ENCODE measurements around the gene MAP4K3.
"Not testable (repeated sequence)": the region's sequence is repeated elsewhere in the genome, so short reads cannot be mapped to it uniquely, and the experiment has no call there.

MAP4K3 gene

DNA sequence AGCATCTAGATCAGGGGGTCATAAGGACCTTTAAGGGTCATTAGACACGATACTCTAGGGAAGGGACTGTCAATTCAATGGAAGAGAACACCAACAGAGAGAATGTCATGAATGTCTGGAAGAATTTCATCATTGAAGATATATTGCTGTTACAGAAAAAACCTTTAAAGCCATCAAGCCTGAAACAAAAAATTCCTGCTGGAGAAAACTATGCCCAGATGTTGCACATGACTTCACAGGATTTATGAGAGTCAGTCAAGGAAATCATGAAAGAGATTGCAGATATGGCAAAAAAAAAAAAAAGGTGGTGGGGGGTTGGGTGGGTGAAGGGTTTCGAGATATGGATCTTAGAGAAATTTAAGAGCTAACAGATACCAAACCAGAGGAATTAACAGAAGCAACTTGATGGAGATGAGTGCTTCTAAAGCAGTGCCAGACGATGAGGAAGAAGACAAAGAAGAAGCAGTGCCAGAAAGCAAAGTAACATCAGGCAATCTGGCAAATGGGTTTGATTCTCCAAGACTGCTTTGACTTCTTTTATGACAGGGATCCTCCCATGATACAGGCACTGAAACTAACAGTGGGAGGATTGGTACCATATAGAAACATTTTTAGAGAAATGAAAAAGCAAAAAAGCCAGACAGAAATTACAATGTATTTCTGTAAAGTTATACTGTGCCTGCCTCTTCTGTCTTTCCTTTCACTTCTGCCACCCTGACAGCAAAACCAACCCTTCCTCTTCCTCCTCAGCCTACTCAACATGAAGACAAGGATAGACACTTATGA lies 28.5 kb downstream of the MAP4K3 start:
- no peak for DNase-seq (ENCODE audit: low spot score)

DNA sequence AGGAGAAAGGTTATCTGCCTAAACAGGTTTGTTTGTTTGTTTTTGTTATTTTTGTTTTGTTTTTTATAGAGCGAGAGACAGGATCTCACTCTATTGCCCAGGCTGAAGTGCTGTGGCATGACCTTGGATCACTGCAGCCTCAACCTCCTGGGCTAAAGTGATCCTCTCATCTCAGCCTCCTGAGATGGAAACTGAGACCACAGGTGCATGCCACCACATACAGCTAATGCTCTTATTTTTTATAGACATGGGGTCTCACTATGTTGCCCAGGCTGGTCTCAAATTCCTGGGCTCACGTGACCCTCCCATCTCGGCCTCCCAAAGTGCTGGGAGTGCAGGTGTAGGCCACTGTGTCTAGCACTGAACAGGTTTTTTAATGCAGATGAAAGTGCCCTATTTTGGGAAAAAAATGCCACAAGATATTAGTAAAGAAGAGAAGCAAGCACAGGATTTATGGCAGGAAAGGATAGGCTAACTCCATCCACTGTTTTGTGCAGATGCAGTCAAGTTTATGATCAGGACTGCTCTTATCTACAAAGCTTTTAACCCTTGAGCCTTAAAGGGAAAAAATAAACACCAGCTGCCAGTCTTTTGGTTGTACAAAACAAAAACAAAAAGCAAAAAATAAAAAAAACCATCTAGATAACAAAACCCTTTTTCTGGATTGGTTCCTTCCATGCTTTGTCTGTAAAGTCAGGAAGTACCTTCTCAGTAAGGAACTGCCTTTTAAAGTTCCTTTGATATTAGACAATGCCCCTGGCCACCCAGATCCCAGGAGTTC lies 29.4 kb downstream of the MAP4K3 start:
- no peak for DNase-seq (ENCODE audit: low spot score)

DNA sequence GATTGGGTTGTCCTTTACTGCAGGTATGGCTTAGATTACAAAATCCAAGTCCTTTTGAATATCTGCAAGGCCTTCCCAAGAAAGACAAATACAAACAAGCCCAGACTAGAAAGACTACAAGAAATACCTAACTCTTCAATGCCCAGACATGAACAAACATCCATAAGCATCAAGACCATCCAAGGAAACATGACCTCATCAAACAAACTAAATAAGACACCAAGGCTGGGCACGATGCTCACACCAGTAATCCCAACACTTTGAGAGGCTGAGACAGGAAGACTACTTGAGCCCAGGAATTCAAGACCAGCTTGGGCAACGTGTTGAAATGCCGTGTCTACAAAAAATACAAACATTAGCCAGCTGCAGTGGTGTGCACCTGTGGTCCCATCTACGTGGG lies 31.7 kb downstream of the MAP4K3 start:
- no peak for DNase-seq (ENCODE audit: low spot score)

DNA sequence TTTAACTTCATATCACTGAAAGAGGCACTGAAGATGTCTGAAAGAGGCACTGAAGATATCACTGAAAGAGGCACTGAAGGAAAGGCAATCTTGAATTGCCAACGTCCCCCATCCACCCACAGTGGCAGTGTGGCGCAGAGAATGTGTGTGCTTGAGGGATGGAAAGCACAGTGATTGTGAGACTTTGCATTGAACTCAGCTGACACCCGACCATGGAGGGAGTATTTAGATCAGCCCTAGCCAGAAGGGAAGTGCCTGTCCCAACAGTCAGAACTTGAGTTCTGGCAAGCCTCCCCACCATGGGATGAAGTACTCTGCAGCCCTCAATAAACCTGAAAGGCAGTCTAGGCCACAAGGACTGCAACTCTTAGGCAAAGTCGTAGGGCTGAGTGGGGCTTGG lies 33.8 kb downstream of the MAP4K3 start:
- DNase-seq (ENCODE audit: low spot score) = no peak

DNA sequence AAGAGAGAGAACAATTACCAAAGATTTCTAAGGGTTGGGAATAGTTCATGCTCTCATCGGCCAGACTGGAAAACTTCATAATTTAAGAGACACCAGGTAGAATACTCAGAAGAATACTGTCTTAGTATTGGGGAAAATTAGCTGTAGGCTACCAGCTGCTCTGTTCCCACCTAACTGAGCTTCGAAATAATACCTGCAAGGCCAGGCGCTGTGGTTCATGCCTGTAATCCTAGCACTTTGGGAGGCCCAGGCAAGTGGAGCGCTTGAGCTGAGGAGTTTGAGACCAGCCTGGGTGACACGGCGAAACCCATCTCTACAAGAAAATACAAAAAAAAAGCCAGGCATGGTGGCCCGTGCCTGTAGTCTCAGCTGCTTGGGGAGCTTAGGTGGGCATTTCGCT lies 35.8 kb downstream of the MAP4K3 start:
- no peak for DNase-seq (ENCODE audit: low spot score)

DNA sequence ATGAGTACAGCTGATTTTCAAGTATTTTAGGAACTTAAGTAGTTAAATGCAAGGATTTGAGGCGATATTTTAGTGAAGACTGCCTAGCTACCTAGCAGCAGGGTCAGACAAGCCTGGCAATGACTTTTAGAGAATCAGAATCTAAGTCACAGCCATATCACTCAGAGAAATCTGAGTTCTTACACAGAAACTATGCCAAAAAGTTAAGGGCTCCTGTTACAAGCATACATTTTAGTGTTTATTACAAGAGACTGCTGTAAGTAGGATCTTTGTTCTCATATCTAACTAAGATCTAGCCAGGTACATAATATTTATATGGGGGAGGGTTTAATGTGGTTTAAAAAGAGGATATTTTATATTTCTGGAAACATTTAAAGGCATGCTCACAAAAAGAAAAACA lies 37.5 kb downstream of the MAP4K3 start:
- no peak for DNase-seq (ENCODE audit: low spot score)

DNA sequence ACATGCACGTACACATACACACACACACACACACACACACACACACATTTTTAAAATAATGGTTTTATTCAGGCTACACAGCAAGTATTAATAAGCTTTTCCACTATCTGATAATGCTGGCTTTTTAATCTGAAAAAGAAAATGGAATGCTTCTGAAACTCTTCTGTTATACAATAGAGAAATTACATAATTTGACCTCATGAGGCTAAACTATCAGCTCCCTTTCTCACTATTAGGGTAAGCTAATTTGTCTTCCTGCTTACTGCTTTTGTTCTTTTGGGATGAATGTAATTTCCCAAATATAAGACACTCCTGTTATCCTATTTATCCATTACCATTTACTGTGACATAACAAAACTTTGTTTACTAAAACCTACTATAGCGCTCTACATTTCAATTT lies 41.8 kb downstream of the MAP4K3 start:
- no peak for DNase-seq (ENCODE audit: low spot score)

DNA sequence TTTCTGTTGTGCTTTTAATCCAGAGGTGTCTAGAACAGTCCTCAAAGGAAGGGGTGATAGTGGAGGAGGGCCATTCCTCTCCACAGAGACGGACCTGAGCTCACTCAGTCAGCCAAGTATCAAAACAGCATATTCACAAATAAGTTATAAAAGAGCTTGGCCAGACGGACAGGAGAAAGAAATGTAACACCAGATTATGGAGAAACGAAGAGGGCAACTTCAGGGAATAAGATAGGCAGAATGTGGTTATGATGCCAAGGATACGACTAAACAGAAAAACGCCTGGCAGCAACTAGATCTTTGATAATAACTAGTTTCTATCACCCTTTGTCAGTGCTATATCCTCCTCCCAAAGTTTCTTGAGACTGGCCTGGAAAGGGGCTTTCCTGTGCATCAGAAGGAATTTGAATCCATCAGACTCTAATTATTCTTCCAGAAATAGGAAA lies 42.5 kb downstream of the MAP4K3 start:
- DNase-seq (ENCODE audit: low spot score) = no peak

DNA sequence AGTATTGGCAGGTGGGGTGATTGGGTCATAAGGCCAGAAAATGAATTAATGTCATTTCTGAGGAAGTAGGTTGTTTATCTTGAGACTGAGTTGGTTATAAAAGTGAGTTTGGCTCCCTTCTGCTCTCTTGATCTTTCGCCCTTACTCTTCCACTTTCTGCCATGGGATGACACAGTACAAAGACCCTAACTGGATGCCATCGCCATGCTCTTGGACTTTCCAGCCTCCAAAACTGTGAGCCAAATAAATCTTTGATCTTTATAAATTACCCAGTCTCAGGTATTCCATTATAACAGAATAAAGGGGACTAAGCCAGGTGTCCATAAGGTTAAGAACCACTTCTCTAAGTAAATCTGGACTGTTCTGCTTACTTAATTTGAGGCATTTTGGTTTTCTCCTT lies 44.4 kb downstream of the MAP4K3 start:
- no peak for DNase-seq (ENCODE audit: low spot score)

DNA sequence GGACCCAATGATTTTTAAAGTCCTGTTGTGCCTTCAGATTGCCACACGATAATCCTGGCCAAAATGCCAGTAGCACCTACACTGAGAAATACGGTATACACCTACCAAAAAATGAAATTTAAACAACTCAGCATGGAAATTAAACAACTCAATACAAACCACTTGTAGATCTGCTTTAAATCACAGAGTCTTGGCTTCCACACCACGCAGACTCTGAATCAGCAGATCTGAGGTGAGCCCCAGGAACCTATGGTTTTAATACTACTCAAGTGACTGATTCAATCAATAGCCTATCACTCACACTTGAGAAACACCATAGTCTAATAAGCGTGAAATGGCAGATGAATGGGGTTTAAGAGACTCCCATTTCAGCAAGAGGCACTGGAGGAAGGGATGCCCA lies 46.9 kb downstream of the MAP4K3 start:
- no peak for DNase-seq (ENCODE audit: low spot score)

DNA sequence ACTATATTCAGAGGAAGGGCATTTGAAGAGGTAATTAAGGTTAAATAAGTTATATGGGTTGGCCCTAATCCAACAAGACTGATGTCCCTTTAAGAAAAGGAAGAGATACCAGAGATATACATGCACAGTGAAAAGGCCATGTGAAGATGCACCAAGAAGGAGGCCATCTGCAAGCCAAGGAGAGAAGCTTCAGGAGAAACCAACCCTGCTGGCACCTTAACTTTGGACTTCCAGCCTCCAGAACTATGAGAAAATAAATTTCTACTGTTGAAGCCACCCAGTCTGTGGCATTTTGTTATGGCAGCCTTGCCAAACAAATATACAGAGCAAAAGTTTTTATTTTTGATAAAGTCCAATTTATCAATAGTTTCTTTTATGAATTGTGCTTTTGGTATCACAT lies 51.0 kb downstream of the MAP4K3 start:
- DNase-seq (ENCODE audit: low spot score) = no peak

DNA sequence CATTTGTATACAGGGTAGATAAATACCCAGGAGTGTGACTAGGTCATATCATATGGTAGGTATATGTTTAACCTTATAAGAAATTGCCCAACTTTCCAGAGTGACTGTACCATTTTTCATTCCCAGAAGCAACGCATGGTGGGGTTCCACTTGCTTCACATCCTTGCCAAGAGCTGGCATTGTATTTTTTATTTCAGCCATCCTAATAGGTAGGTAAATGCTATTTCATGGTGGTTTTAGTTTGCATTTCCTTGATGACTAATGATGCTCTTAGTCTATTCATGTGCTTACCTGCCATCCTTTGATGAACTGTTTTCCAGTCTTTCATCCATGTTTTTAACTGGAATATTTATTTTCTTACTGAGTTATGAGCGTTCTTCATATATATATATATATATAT lies 51.9 kb downstream of the MAP4K3 start:
- DNase-seq (ENCODE audit: low spot score) = no peak

DNA sequence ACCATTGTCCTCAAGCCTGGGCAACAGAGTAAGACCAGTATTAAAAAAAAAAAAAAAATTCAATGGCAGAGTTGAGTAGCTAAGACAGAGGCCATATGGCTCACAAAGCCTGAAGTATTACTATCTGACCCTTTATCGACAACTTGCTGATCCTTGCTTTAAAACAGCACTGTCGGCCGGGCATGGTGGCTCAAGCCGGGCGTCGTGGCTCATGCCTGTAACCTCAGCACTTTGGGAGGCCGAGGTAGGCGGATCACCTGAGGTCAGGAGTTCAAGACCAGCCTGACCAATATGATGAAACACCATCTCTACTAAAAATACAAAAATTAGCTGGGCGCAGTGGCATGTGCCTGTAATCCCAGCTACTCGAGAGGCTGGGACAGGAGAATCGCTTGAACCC lies 53.0 kb downstream of the MAP4K3 start:
- DNase-seq (ENCODE audit: low spot score) = not testable (repeated sequence)

DNA sequence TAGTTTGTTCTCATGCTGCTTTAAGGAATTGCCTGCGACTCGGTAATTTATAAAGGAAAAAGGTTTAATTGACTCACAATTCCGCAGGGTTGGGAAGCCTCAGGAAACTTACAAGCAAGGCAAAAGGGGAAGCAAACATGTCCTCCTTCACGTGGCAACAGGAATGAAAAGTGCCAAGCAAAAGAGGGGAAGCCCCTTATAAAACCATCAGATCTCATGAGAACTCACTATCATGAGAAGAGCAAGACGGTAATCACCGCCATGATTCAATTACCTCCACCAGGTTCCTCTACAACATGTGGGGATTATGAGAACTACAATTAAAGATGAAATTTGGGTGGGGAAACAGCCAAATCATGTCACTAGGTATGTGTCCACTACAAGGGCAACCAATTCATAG lies 53.9 kb downstream of the MAP4K3 start:
- DNase-seq (ENCODE audit: low spot score) = no peak

DNA sequence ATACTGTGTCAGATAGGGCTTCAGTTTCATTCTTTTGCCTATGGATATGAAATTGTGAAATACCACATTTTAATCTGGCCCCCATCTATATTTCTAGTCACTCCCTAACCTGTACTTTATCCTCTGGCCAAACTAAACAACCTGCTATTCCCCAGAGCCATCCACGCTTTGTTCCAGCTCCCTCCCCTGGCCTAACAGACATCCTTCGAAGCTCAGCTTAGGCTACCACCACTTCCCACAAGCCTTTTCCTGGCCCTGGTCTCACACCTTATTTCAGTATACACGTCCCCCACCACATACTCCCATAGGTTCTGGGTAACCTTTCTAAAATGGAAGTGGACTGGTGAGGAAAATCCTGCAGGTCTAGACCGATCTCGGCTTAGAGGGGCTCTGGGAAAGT lies 55.4 kb downstream of the MAP4K3 start:
- DNase-seq (ENCODE audit: low spot score) = no peak

DNA sequence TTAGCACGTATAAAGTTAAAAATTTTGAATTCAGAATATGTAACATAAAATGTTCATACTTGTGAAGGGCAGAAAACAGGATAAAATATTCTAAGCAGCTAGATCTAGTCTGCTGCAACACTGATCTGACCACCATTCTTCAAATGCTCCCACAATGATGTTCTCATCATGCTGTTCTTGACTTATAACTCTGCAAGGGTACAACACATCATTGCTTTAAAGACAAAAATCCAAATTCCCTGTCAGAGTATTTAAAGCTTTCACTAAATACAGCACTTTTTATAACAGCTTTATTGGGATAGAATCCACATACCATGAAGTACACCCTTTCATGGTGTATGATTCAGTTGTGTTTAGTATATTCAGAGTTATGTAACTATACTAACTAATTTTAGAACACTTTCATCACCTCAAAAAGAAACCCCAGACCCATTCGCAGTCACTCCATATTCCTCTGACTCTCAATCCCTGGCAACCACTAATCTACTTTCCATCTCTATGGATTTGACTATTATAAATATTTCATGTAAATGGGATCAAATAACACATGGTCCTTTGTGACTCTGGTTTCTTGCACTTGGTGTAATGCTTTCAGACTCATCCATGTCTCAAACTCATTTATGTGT lies 56.4 kb downstream of the MAP4K3 start:
- no peak for DNase-seq (ENCODE audit: low spot score)

DNA sequence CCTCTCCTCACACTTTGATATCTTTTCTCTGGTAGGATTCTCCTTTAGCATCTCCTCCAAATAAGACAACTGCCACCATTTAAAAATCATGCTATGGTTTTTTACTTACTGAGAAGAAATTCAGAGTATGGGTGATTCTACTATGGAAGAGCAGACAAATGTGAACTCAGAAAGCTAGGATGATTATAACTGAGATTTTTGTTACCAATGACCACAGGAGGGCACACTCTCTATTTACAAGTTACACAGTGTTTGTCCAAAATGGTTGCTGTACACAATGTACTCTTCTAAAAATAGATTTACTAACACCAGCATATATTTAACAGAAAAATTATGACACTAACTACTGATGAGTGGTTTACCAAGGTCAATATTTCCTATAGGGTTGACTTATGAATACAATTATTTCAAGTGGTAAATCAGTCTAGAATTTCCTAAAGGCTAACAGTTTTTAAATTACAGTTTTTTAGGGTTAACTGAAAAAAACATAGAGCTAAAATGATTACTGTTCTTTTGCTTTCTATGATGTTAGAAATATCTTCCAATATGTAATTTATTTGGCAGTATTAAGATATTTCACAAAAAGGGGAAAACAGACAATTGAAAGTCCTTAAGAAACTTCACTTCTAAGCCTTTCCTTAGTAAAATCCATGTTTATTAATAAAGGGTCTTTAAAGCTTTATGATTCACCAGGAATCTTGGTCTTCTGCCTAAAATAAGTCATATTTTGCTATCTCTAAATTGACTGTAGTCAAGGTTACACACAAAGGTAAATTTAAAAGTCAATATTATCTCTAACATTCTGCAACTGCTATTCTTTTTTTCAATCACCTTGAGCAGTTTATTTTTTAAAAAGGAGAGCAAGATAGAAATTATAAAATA lies 57.2 kb downstream of the MAP4K3 start:
- DNase-seq (ENCODE audit: low spot score) = no peak

DNA sequence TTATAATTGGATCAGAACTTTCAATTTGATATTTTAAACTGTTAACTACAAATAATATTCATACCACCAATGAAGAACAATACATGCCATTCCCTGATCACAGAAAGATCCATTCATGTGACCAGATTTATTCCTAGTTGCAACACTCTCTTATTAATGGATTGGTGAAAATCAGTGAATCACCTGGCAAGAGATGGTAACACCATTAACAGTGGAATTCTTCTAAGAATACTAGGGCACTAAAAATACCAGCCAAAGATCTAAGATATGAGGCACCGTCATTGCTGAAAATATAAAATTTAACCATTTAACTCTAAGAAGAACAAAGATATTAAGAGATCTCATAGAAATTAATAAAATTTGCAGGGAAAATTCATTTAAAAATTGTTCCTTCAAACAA lies 58.1 kb downstream of the MAP4K3 start:
- no peak for DNase-seq (ENCODE audit: low spot score)

DNA sequence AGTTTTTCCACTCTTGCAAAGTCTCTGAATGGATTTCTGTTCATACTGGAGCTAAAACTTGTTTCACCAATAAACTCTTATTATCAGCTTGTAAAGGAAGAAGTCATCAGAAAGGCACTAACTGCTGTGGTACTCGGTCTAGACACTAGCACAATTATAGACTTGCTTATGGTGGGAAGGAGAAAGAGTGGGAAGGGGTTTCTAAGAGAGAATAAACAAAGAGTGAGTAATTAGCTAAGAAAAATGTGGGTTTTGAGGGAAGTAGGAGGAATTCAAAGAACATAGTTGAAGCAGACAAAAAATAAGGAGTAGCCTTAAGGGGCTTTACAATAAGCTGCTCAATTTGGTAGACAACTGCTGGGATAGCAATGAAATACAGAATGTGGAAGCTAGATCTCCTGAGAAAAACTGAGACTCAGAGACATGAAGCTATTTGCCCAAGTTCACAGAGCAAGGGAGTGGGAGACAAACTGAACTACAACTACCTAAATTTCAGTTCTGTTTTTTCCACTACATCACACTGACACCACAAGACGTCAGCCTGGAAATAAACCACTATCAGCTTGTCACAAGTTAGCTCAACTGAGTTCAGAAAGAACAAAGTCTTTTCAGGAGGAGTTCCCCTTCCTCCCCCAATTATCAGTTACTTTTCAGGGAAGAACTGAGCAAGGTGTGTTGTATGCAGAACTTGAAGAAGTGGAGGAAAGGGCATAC lies 59.7 kb downstream of the MAP4K3 start:
- DNase-seq (ENCODE audit: low spot score) = no peak

DNA sequence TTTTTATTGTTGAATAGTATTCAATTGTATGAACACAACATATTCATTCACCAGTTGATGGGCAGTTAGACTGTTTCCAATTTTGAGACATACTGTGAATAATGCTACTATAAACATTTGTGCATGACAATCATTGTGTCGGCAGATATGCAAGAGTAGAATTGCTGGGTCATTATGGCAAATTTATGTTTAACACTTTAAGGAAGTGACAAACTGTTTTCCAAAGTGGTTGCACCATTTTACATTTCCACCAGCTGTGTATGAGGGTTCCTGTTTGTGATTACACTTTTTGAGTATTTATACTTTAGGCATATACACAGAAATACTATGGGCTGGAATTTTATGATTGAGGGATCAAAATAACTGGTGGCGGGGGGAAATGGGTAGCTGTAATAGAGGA lies 61.2 kb downstream of the MAP4K3 start:
- DNase-seq (ENCODE audit: low spot score) = no peak

DNA sequence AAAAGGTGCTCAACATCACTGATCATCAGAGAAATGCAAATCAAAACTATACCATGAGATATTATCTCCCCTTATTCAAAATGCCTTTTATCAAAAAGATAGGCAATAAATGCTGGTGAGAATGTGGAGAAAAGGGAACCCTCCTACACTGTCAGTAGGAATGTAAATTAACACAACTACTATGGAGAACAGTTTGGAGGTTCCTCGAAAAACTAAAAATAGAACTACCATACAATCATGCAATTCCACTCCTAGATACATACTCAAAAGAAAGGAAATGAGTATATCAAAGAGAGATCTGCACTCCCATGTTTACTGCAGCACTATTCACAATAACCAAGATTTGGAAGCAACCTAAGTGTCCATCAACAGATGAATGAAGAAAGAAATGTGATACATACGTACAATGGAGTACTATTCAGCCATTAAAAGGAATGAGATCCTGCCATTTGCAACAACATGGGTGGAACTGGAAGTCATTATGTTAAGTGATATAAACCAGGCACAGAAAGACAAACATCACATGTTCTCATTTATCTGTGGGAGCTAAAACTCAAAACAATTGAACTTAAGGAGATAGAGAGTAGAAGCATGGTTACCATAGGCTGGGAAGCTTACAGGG lies 63.8 kb downstream of the MAP4K3 start:
- no peak for DNase-seq (ENCODE audit: low spot score)

All from ecto neural progenitor cell (in vitro differentiated cells).